HCT116 (cell line): ENCODE measurements around the gene PTPN21. TPM values are rescaled to one million over a fixed set of nuclear protein-coding genes. Genes with fewer than 3 reads are reported as not detected.

Experiments
- ATAC-seq: fragments of 200-7000 bp; cut with Tn5 transposase; 2 replicates; pipeline ENCODE4 v1.9.1; 2020; ENCODE audit warnings: mild to moderate bottlenecking, moderate library complexity
- BruUV-seq: library from RNA; stranded (reverse); fragments of 400-500 nt; replicated peaks from 2 replicates; lab custom pipeline; 2021; lab: Mats Ljungman, UMichigan
- CTCF ChIA-PET: fragments of 300-600 bp; sonication (Branson Sonifier 250); formaldehyde crosslinking; loops from one replicate; lab custom pipeline; 2021; ENCODE audit warnings: antibody characterized with exemption; lab: Charles Lee
- POLR2A ChIA-PET: fragments of 300-600, 350-600 bp; sonication (Branson Sonifier 250); formaldehyde crosslinking; loops from one replicate; lab custom pipeline; 2021; ENCODE audit warnings: antibody characterized with exemption; lab: Charles Lee
- RAD21 ChIA-PET, 2 experiments: fragments of 300-600 bp; sonication (Branson Sonifier 250); formaldehyde crosslinking; loops; one replicate each; lab custom pipeline; 2023; ENCODE audit warnings: low total read pairs in 2 of 2; ENCODE audit not compliant: uncharacterized antibody in 2 of 2, unreplicated experiment in 2 of 2, low non-redundant PET in 1 of 2; lab: Charles Lee
- DNase-seq: peaks from one replicate; pipeline ENCODE4 v3.0.0-alpha.2; 2010; ENCODE audit warnings: low read depth, low spot score
- H2AFZ ChIP-seq: fragments of 200-600 bp; shearing (Covaris generic), sonication (generic); 2 replicates; pipeline ENCODE4 v1.6.1; 2017; ENCODE audit warnings: low read depth, mixed run types, mixed read lengths, antibody characterized with exemption, low read length; ENCODE audit not compliant: poor library complexity, severe bottlenecking
- H3K27ac ChIP-seq: 2 replicates; pipeline ENCODE4 v1.5.1; 2012; ENCODE audit warnings: low read depth, low read length
- H3K27me3 ChIP-seq: fragments of 200-600 bp; sonication (generic); 2 replicates; pipeline ENCODE4 v1.6.1; 2016; ENCODE audit warnings: mixed run types, low read length, mixed read lengths; ENCODE audit not compliant: insufficient read depth
- H3K36me3 ChIP-seq, 2 experiments: fragments of 200-500 bp in 1 of 2; fragments of 200-600 bp in 1 of 2; sonication (Bioruptor generic) in 1 of 2; sonication (generic) in 1 of 2; 2 replicates each; pipeline versions ENCODE4 v1.5.1 to v1.6.1; 2014 to 2016; ENCODE audit warnings: low read length in 2 of 2, inconsistent platforms in 1 of 2, mixed read lengths in 1 of 2, mixed run types in 1 of 2; ENCODE audit not compliant: insufficient read depth in 2 of 2, control insufficient read depth in 1 of 2
- H3K4me1 ChIP-seq, 2 experiments: fragments of 200-600 bp in 1 of 2; sonication (generic) in 1 of 2; 2 replicates each; pipeline versions ENCODE4 v1.5.1 to v1.6.1; 2012 to 2017; ENCODE audit warnings: low read length in 2 of 2, inconsistent platforms in 1 of 2, mild to moderate bottlenecking in 1 of 2, mixed read lengths in 1 of 2, mixed run types in 1 of 2, moderate library complexity in 1 of 2; ENCODE audit not compliant: insufficient read depth in 2 of 2, control insufficient read depth in 1 of 2
- H3K4me2 ChIP-seq: fragments of 200-600 bp; sonication (generic); 2 replicates; pipeline ENCODE4 v1.6.1; 2017; ENCODE audit warnings: mixed run types, low read length, mixed read lengths
- H3K4me3 ChIP-seq, 2 experiments: fragments of 200-600 bp in 1 of 2; sonication (generic) in 1 of 2; replicated peaks in 1 of 2; 2 replicates each; pipeline ENCODE4 v1.5.1; 2011 to 2016; ENCODE audit warnings: low read length in 2 of 2, control low read depth in 1 of 2, low read depth in 1 of 2, mild to moderate bottlenecking in 1 of 2, mixed read lengths in 1 of 2, mixed run types in 1 of 2
- H3K79me2 ChIP-seq: fragments of 200-600 bp; sonication (generic); 2 replicates; pipeline ENCODE4 v1.6.1; 2017; ENCODE audit warnings: mild to moderate bottlenecking, mixed run types, low read length, moderate library complexity, mixed read lengths; ENCODE audit not compliant: insufficient read depth
- H3K9ac ChIP-seq: fragments of 200-600 bp; sonication (generic); 2 replicates; pipeline ENCODE4 v1.6.1; 2016; ENCODE audit warnings: low read length, mixed read lengths
- H3K9me2 ChIP-seq: fragments of 200-600 bp; sonication (generic), shearing (Covaris generic); 2 replicates; pipeline ENCODE4 v1.6.1; 2017; ENCODE audit warnings: mixed run types, mild to moderate bottlenecking, moderate library complexity; ENCODE audit not compliant: insufficient read depth
- H3K9me3 ChIP-seq, 2 experiments: fragments of 200-500 bp in 1 of 2; fragments of 200-600 bp in 1 of 2; sonication (Bioruptor generic) in 1 of 2; sonication (generic) in 1 of 2; 2 replicates each; pipeline ENCODE4 v1.6.1; 2014 to 2017; ENCODE audit warnings: low read length in 2 of 2, mixed read lengths in 2 of 2, inconsistent platforms in 1 of 2, low read depth in 1 of 2, mild to moderate bottlenecking in 1 of 2, mixed run types in 1 of 2, moderate library complexity in 1 of 2; ENCODE audit not compliant: control insufficient read depth in 1 of 2, insufficient read depth in 1 of 2
- H4K20me1 ChIP-seq: fragments of 200-600 bp; sonication (generic), shearing (Covaris generic); 2 replicates; pipeline ENCODE4 v1.6.1; 2017; ENCODE audit warnings: mixed run types, mild to moderate bottlenecking, moderate library complexity; ENCODE audit not compliant: insufficient read depth
- CBX3 ChIP-seq: IDR thresholded peaks from 2 replicates; pipeline ENCODE4 v1.6.1; 2012; ENCODE audit warnings: low read depth
- EZH2 ChIP-seq: fragments of 200-600 bp; sonication (generic); IDR thresholded peaks from 2 replicates; pipeline ENCODE4 v1.6.1; 2017; ENCODE audit warnings: antibody characterized with exemption, mixed run types
- POLR2A ChIP-seq: IDR thresholded peaks from 2 replicates; pipeline ENCODE4 v1.7.0; 2011; ENCODE audit warnings: borderline replicate concordance; ENCODE audit not compliant: insufficient read depth, insufficient read length; ENCODE audit errors: extremely low read depth
- REST ChIP-seq: IDR thresholded peaks from 2 replicates; pipeline ENCODE4 v1.6.1; 2012; ENCODE audit warnings: low read depth
- SIN3A ChIP-seq: IDR thresholded peaks from 2 replicates; pipeline ENCODE4 v1.6.1; 2012; ENCODE audit warnings: low read depth
- SRF ChIP-seq: IDR thresholded peaks from 2 replicates; pipeline ENCODE4 v1.6.1; 2012; ENCODE audit warnings: low read depth
- TCF7L2 ChIP-seq: IDR thresholded peaks from 2 replicates; pipeline ENCODE4 v1.7.0; 2011; ENCODE audit warnings: borderline replicate concordance, inconsistent platforms; ENCODE audit not compliant: insufficient read depth, insufficient read length; ENCODE audit errors: extremely low read depth
- YY1 ChIP-seq: IDR thresholded peaks from 2 replicates; pipeline ENCODE4 v1.6.1; 2011; ENCODE audit warnings: low read length, low read depth, moderate library complexity, mild to moderate bottlenecking; ENCODE audit not compliant: insufficient replicate concordance; ENCODE audit errors: extremely low read depth
- ZBTB33 ChIP-seq: IDR thresholded peaks from 2 replicates; pipeline ENCODE4 v1.6.1; 2011; ENCODE audit warnings: mild to moderate bottlenecking, low read length, moderate library complexity; ENCODE audit not compliant: insufficient replicate concordance; ENCODE audit errors: extremely low read depth
- ZFX ChIP-seq: fragments of 450-650 bp; IDR thresholded peaks from 2 replicates; pipeline ENCODE4 v1.6.1; 2017
- intact Hi-C: fragments of 100-400 bp; cut with micrococcal nuclease; formaldehyde crosslinking; loops from 2 replicates; pipeline ENCODE4 v1.10.0; 2022
- total RNA-seq: library from RNA; stranded (reverse); gene quantifications from one replicate; pipeline ENCODE4 v1.2.1, GENCODE V29; 2021; ENCODE audit not compliant: unreplicated experiment

Gene PTPN21
- total RNA-seq, 1 experiment from 2014 or later: 7.6 TPM

GRCh38 chr14:88426271-88426670 lies 128.5 kb downstream of the PTPN21 start (continued):
- TF ChIP-seq POLR2A (no peak), CBX3 (no peak), TCF7L2 (no peak), REST (no peak)

GRCh38 chr14:88424573-88424972 lies 130.2 kb downstream of the PTPN21 start:
- BruUV-seq: no TSS peak
- H3K4me2 ChIP-seq: no peak overlapping the region
- no peak for ATAC-seq

More at GRCh38 chr14:88424573-88424972, 130.2 kb downstream of the PTPN21 start:
- H3K9me2 ChIP-seq: no peaks in the 10 kb centered on the region
- no peaks in the 10 kb centered on the region for H3K79me2 ChIP-seq
- H3K27me3 ChIP-seq: no peaks in the 10 kb centered on the region
- ChIA-PET POLR2A (no interaction called here), CTCF (no interaction called here), RAD21 (no interaction called here)
- H3K36me3 ChIP-seq: no peaks in the 10 kb centered on the region
- no peaks in the 10 kb centered on the region for H3K4me1 ChIP-seq
- intact Hi-C loops: no loop called here
- no peak overlapping the region for H3K27ac ChIP-seq
- no peak overlapping the region for H2AFZ ChIP-seq
- no peak overlapping the region for H3K9ac ChIP-seq
- H3K4me3 ChIP-seq: no peak overlapping the region
- no peaks in the 10 kb centered on the region for H4K20me1 ChIP-seq
- DNase-seq: no peak
- H3K9me3 ChIP-seq: no peaks in the 10 kb centered on the region
- no peak for TF ChIP-seq SRF
- no peak for TF ChIP-seq ZBTB33
- no peak for TF ChIP-seq YY1
- TF ChIP-seq SIN3A: no peak
- TF ChIP-seq TCF7L2: no peak
- no peak for TF ChIP-seq ZFX
- TF ChIP-seq POLR2A: no peak
- TF ChIP-seq EZH2: no peak
